Coronary artery (tissue), 2 donors: ENCODE measurements around the gene PTER.

Experiments
- DNase-seq: peaks from one replicate; pipeline ENCODE4 v3.0.0-alpha.2; 2017; ENCODE audit warnings: low spot score
- H3K27ac ChIP-seq, 2 donors: fragments of 200-600 bp; sonication (generic); one replicate each; pipeline ENCODE4 v1.5.1; 2016 to 2019
- H3K4me3 ChIP-seq: fragments of 200-600 bp; sonication (generic); 2 replicates; pipeline ENCODE4 v1.5.1; 2016; ENCODE audit warnings: mild to moderate bottlenecking, moderate library complexity
- TF ChIP-seq, protein P1 (sequence below): fragments of 200-600 bp; sonication (generic); IDR thresholded peaks from one replicate; pipeline ENCODE4 v1.5.1; 2019; ENCODE audit warnings: antibody characterized with exemption

PTER gene

GRCh38 chr10:16423599-16423998, 13.2 kb upstream of the PTER start:
- no peak for DNase-seq
- no peak overlapping the region for H3K27ac ChIP-seq
- H3K4me3 ChIP-seq = no peak overlapping the region
- TF ChIP-seq, protein P1, sequence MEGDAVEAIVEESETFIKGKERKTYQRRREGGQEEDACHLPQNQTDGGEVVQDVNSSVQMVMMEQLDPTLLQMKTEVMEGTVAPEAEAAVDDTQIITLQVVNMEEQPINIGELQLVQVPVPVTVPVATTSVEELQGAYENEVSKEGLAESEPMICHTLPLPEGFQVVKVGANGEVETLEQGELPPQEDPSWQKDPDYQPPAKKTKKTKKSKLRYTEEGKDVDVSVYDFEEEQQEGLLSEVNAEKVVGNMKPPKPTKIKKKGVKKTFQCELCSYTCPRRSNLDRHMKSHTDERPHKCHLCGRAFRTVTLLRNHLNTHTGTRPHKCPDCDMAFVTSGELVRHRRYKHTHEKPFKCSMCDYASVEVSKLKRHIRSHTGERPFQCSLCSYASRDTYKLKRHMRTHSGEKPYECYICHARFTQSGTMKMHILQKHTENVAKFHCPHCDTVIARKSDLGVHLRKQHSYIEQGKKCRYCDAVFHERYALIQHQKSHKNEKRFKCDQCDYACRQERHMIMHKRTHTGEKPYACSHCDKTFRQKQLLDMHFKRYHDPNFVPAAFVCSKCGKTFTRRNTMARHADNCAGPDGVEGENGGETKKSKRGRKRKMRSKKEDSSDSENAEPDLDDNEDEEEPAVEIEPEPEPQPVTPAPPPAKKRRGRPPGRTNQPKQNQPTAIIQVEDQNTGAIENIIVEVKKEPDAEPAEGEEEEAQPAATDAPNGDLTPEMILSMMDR = no peak

DNA sequence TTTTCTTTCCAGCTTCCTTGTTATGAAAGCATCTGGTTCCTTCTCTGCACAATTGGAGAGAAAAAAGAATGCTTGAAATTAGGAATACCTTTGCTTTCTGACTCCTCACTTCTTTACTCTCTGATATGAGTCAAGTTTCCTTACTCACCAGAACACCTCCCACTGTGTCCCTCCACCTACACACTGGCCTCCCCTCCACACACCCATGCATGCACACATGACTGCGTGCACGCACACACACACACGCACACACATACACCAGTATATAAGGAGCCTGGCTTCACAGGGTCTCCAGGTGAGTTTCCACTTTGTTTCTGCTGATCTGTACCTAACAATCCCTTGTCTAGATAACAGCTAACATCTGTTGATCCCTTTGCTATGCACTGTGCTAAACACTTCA, 11.4 kb upstream of the PTER start:
- TF ChIP-seq, protein P1 = no peak
- Histone ChIP-seq H3K4me3 (no peak overlapping the region), H3K27ac (no peak overlapping the region)
- no peak for DNase-seq

GRCh38 chr10:16429539-16429938, 7.3 kb upstream of the PTER start:
- TF ChIP-seq, protein P1 = no peak
- Histone ChIP-seq H3K27ac (no peak overlapping the region), H3K4me3 (no peak overlapping the region)
- DNase-seq = no peak

GRCh38 chr10:16436367-16436757, 448 bp upstream of the PTER start:
- TF ChIP-seq, protein P1 = no peak
- Histone ChIP-seq H3K4me3 (peak overlapping the region; percentile 70), H3K27ac (peak overlapping the region; percentile 71 to 80)
- DNase-seq = no peak

DNA sequence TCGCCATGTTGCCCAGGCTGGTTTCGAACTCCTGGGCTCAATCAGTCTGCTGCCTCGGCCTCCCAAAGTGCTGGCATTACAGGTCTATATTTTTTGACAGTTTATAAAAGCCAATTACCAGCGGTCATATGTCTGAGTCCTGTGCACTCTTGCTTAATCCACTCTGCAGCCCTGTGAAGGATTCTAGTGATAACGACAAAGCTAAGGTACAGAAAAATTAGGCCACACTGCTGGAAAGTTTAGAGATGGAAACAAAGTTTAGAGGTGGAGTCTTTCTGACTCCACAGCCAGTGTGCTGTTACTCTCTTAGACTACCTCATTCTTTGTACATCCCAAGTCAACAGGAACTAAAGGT, 707 bp downstream of the PTER start:
- Histone ChIP-seq H3K27ac (peak overlapping the region in 1 of 2 donors; percentile 16), H3K4me3 (peak overlapping the region; percentile 70)
- TF ChIP-seq, protein P1 = no peak
- no peak for DNase-seq

- no peak for DNase-seq
- Histone ChIP-seq H3K4me3 (no peak overlapping the region), H3K27ac (no peak overlapping the region)
- TF ChIP-seq, protein P1 = no peak
These were observed 2.5 kb downstream of the PTER start for GRCh38 chr10:16439295-16439694.

DNA sequence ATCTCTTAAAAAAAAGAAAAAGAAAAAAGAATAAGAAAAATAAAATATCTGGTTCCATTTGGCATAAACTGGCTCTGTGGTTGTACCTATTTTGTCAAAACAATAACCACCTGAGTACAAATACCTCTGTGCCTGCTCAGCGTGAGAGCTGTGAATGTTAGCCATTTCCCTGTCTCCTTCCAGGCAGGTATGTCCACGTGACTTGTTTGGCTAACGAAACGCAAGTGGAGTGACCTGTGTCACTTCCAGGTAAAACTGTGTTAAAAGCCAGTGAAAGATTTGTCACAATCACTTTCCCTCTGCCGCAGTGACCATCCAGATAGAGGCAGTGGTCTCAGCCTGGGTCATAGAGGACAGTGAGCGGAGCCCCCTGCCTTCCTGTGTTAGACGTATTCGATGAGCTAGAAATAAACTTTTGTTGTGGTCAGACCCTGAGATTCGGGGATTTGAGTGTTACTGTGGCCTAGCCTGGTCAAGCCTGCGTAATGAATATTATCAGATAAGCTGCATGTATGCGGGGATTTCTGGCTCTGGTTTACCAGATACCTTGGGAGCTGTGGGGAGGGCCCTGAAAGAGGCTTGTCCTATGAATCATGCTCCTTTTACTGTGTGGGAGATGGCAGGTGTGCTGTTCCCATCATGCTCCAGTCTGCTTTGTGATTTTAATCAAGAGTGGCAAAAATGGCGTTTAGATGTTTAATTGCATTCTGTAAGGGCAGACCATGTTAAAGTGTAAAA, 3.8 kb downstream of the PTER start:
- TF ChIP-seq, protein P1 = no peak
- Histone ChIP-seq H3K27ac (no peak overlapping the region), H3K4me3 (no peak overlapping the region)
- DNase-seq = no peak
